HG03064 (cell line): ENCODE data around the gene AGER.

ENCODE experiments used
- ATAC-seq: cut with Tn5 transposase; IDR thresholded peaks from one replicate; pipeline ENCODE4 v1.9.1; 2021; ENCODE audit warnings: low read depth; ENCODE audit not compliant: unreplicated experiment

The AGER gene

DNA sequence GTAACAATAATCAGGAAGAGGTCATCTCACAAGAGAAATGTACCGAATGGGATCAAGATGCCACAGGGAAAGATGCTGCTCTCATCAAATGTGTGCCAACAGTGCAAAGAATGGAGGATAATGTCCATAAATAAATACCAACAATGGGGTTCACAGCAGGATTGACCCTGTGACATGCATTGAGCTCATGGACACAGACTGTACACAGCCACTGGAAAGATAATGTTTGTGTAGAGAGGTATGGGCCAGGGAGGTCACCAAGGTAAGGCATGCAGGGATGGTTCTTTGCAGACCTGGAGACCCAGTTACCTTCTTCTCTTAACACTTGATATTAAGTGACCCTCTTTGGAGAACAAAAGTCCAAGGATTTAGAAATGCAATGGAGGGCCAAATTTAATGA is 9.6 kb downstream of the AGER start:
- ATAC-seq = no peak

DNA sequence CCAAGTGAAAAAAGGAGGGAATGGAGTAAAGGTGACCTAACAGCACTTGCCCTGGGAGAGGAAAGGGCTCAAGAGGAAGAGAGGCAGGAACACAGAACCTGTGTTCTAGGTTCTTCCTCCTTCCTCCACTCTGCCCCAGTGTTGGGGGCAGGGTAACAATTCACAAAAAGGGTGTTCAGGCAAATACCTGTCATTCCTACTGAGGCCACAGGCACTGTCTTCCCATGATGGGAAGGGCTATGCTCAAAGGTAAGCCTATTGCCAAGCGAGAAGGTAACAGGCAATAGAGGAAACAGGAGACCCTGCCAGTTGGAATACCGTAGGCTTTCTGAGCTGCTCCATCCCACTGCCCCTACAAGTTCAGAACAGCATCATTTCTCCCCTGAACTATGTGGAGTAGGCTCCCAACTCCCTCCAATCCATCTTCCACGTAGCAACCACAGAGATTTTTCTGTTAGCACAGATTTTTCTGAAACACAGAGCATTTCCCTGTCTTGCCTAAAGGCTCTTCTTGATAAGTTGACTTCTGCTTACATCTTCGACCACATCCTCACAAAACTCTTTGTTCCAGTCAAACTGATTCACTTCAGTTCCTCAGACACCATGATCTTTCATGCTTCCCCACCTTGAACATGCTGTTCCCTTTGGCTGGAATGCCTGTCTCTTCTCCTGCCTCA is 10.9 kb downstream of the AGER start:
- no peak for ATAC-seq

DNA sequence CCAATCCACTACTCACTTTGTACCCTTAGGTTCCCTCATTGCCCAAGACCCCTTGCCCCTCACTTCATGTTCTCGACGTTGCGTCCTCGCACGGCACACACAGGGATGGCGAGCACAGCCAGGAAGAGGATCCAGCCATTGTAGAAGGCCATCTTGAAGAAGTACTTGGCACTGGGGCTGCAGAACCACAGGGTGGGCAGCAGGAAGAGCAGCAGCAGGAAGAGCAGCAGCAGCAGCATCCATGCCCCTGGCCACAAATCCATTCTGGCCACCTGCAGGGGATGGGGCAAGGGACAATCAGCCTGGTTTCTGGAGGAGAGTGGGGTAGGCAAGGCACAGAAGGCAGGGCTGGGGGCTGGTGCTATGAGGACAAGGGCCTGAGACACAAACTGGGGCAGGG is 12.8 kb downstream of the AGER start:
- no peak for ATAC-seq

DNA sequence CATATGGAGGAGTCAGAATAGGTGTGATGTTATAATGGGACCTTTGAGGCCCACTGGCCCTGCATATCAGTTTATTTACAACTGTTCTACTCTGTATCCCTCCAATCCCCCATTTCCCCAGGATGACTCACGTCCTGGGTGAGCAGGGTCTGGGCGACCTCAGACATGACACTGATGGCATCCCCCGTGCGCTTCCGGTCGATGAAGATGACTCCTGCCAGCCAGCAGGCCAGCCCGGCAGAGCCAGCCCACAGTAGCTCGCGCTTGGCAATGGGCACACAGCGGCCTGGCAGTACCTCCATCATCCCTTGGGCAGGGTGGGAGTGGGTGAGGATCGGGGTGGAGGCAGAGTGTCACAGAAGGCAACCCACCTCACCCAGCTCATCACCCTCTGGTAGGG is 13.8 kb downstream of the AGER start:
- no peak for ATAC-seq

DNA sequence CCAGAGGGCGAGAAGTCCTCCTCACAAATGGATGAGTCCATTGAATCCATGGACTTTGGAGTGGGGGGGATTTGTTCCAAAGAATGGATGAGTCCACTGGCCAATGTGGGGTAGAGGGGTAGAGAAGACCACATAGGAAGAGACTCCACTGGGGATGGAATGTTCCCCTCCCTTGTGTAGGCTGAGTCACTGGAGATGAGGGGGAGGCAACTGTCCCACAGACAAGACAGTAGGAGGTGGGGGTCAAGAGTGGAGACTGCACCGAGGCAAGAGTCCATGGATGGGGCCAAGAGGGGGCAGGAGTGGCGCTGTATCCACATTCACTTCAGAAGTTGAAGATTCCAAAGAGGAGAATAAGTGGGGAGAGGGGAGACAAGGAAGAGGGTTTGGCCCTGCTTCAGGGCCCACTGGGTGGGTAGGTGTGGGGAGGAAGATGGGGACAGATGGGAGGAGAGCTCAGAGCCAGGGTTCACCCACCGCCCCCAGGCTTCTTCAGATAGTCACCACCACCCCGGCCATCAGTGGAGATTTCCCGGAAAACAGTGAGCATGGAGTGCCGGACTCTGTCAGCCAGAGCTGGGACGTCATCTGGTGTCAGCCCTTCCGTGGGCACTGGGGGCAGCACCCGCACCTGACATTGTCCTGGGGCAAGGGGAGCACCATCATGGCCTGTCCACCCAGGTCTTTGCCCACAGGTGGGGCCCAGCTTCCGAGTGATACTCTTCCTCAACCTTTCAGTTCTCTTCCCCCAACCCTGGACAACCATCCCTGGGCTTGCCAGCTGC is 15.1 kb downstream of the AGER start:
- ATAC-seq = no peak

DNA sequence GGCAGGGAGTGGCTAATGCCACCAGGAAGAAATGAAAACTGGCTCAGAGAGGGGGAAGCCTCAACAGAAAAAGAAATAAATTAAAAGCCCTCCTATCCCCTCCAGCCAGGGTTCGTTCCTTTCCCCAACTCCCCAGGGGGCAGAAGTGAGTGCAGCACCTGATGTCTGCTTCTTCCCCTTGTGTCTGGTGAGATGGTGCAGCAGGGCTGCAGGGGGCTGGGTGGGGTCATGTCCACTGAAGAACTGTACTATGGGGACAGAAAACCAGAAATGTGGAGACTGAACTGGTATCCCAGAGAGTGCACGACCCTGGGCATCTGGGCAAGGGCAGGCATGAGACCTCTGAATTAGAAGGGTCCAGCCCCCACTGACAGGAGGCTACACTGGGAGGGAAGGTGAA is 15.7 kb downstream of the AGER start:
- ATAC-seq = no peak

DNA sequence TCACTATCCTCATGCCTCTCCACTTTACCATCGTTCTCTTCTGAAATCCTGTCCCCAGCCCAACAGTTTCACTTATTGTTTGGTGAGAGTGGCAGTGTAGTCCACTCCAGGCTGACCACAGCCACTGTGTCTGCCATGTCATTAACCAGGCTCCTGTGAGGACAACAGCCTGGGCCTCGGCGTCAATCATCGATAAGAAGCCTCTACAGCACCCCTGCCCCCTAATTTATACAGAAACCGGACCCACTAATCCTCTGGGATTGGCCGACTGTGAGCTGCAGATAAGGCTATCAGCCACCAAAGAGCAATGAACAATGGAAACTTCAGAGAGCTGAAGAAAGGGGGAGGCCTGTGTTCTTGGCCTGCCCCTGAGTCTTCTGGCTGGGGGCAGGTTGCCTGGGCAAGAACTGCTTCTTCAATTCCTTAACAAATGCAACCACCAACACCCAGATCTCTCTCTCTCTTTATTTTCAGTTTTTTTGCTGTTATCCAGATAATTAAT is 16.2 kb downstream of the AGER start:
- ATAC-seq = no peak

DNA sequence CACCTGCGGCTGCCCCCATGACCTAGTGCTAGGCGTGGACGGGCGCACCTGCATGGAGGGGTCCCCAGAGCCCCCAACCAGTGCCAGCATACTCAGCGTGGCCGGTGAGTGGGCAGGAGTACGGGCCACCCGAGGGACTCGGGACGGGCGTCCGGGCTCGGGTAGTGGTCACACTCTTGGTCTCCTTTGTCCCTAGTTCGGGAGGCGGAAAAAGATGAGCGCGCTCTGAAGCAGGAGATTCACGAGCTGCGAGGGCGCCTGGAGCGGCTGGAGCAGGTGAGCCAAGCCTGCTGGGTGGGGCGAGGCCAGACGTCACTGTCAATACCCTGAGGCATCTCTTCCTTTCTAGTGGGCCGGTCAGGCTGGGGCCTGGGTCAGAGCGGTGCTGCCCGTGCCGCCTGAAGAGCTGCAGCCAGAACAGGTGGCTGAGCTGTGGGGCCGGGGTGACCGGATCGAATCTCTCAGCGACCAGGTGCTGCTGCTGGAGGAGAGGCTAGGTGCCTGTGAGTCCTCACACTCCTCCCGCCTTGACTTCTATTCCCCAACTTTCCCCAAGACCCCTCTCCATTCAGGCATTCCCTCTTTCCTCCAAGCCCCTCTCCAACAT is 16.8 kb downstream of the AGER start:
- ATAC-seq = no peak

DNA sequence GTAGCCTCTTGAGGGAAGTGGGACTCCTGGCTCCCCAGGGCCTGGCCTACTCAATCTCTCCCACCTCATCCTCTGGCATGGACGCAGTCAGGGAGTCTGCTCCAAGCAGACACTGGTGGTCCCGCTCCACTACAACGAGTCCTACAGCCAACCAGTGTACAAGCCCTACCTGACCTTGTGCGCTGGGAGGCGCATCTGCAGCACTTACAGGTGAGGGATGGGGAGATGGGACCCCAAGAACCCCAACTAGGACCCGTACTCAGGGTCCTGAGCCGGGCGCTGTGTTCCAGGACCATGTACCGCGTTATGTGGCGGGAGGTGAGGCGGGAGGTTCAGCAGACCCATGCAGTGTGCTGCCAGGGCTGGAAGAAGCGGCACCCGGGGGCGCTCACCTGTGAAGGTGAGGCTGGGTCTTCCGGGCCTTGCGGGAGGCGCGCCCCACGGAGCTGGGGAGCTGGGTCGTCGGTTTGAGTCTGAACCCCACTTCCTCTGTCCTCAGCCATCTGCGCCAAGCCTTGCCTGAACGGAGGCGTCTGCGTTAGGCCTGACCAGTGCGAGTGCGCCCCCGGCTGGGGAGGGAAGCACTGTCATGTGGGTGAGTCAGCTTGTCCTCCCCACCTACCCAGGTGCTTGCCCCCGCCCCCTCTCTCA is 17.5 kb downstream of the AGER start:
- no peak for ATAC-seq

DNA sequence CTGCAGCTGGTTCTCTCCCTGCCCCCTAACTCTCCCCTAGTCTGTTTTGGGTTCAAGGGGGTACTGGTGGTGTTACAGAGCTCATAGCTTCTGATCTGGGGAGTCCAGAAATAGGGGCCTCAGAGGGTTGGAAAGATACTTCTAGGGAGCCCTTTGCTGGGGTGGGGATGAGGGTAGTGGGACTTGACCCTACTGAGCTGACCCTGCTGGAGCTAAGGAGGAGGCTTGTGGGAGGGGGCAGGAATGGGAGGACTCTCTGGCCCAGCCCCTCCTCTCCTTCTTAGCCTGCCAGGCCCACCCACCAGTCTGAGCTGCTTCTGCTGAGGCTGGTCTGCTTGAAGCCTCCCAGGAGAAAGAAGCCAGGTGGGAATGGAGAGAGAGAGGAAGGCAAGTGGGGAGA is 19.8 kb downstream of the AGER start, which contains the start of gene EGFL8:
Gene EGFL8, plus strand, starts transcription at position 301 of the 400 bp plus-strand sequence. CDS start 1,571 bp downstream, outside the sequence.
- no peak for ATAC-seq

DNA sequence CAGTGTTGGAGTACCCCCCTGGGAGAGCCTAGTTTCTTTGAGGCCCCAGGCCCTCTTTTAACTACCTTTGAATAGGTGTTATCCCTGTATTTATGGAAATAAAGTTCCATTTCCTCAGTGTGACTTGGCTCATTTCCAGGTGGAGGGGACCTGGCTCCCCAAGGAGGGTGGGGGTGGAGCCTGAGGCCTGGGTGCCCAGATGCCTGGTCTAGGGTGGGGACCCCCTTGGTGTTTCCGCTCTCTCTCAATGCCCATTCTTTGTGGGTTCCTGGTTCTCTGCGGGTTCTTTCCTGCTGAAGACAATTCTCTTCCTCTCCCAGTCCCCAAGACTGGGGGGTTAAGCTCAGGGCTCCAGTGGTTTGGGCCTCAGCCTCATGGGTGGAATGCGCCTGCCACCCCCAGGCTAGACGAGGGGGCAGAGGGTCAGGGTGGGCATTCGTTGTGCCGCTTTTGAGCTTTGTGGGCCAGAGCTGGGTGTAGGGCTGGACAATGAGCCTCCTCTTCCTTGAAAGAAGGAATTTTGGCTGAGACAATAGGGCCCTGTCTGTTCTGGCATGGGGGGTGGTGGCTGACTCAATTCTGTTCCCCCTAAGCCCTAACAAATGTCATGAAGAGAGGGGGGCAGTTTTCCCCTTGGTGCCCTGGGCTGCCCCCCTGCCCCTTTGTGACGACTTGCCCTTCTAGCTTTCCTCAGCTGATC is 20.3 kb downstream of the AGER start:
- ATAC-seq = no peak

DNA sequence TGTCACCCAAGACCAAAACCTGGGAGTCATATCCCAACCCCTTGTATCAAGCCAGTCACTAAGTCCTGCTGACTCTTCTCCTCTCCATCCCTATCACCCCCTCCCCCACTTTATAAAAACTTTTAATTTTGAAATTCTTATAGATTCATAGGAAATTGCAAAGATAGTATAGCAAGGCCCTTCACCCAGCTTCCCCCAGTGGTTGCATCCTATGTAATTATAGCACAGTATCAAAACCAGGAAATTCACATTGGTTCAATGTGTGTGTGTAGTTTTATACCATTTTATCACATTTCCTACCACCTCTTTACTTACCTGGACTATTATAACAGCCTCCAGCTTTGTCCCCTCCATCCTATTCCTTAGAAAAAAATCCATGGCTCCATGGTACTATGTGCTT is 26.0 kb downstream of the AGER start:
- no peak for ATAC-seq

DNA sequence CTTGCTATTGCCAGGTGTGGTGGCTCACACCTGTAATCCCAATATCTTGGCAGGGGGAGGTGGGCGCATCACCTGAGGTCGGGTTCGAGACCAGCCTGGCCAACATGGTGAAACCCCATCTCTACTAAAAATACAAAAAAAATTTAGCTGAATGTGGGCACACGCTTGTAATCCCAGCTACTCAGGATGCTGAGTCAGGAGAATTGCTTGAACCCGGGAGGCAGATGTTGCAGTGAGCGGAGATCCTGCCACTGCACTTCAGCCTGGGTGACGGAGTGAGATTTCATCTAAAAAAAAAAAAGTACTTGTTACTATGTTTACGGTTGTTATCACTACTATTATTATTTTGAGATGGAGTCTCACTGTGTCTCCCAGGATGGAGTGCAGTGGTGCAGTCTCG is 27.2 kb downstream of the AGER start:
- ATAC-seq = no peak

DNA sequence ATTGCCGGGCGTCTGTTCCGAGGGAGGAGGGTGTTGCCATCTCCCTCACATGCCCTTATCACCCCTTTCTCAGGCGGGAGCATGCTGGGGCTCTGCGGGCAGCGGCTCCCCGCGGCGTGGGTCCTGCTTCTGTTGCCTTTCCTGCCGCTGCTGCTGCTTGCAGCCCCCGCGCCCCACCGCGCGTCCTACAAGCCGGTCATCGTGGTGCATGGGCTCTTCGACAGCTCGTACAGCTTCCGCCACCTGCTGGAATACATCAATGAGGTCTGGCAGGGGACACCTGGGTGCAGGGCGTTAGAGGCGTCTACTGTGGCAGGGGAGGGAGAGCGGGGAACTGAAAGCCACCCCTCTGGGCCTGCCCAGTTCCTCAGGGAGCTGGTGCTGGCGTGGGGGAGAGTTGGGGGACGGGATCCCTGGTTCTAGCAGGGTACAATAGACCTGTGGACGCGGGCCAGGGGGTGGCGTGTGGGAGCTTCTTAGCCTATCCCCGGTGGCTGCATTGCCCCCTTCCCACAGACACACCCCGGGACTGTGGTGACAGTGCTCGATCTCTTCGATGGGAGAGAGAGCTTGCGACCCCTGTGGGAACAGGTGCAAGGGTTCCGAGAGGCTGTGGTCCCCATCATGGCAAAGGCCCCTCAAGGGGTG is 29.4 kb downstream of the AGER start:
- no peak for ATAC-seq

DNA sequence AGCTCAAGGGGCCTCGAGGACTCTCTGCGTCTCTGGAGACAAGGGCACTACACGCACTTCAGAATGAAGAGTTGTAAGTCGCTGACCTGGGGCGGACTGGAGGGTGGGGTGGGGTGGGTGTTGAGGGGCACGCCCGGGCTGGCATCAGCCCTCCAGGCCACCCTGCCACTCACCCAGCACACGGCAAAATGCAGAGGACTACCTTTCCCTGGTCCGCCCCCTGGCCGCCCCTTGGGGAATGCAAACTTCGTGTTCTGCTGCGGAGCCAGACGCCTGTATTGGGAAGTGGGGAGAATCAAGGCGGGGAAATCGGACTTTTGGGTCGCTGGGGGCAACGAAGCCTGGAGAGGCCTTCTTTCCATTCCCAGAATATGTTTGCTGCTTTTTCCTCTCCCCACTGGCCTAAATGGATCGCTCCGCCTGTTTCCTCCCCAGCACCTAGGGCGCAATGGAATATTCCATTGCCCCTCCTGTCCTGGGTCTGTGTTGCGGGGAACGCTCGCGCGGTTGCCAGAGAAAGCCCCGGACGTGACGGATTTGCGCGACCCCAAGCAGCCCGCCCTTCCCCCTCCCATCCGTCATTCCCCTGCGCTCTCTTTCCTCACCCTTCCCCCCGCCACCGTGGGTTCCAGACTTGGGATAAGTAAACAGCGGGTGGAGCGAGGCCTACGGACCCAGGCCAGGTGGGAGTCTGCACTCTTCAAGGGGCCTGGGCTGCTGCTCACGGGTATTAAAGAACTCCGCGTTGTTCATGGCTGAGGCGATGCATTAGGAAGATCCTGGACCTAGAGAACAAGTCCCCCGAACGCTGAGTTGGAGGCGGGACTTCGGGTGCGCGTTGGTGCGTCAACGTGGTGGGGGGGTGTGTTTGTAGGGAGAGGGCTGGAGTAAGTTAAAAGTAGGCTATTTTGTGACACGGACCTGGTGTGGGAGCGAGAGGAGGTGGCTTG is 30.2 kb downstream of the AGER start, which contains the start of gene PPT2:
Gene PPT2, plus strand, starts transcription at position 578 of the 950 bp plus-strand sequence. CDS start 454 bp downstream, outside the sequence.
- ATAC-seq = no peak

DNA sequence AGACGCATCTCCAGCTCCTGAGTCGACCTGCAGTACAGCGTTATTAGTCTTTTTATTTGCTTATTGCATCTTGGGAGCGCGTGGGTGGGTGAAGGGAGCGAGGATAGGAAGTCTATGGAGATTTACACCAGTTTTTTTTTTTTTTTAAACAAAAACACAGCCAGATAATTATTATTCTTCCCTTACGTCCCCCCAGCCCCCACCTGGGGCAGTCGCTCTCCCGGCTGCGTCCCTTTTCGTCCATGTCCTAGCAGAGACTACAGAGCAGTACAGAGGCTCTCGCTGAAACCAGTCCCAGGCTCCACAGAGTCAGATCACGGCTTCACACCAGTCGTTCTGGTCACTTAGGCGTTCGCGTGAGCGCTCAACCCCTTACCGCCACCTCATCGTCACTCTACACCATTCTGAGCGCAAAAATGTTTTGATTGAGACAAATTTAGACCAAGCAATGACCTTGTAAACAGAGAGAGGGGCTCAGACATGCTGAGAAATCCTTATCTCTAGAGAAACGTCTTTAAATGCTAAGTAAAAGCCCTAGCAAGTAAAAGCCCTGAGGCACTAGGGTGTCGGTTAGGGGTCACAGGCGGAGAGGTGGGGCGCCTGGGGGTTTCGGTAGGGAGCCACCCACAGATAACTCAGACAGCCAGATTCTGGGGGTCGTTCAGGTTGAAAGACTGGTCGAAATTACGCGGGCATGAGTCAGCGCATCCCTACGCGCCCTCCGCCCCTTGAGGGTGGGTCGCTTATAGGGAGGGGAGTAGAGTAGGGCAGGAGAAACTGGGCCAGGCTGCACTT is 31.1 kb downstream of the AGER start:
- no peak for ATAC-seq

DNA sequence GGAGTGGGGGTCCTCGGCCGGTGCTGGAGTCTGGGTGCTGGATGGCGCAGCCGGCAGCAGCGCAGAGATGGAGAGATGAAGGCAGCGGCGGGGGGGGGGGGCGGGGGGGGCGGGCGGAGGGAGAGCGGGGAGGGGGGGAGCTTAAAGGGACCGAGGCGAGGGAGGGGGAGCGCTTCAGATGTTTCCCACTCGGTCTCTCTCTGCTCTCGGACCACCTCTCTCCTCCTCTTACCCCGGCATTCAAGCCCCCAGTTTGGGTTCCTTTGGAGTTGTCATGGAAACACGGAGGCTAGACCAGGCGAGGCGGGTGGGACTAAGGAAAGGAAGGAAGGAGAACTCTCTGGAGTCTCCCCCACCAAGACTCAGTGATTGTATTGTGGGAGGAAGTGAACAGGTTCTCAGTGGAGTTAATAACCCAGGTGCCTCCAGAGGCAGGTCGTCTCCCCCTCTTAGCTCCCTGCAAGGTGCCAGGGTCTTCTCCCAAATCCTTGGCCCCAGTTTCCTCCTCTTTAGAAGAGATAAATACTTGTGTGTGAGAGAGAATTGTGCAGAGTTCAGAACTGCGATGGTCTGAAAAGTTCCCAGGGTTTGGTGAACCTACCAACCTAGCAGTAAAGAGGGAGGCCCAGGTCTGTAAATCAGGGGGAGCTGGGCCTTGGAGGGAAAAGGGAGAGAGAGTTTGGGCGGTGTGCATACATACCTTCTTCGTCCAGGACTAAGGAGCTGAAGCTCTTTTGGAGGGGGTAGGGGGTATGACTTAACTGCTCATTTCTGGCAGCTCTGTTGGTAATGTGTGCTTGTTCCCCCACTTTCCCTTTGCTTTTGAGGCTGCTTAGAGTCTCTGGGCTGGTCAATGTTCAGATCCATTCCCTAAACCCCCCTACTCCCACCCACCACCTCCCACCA is 31.9 kb downstream of the AGER start, which contains the start of gene PRRT1:
Gene PRRT1, minus strand, starts transcription at position 77 of the 906 bp plus-strand sequence. CDS start 112 bp downstream, outside the sequence.
- no peak for ATAC-seq
